WI38 (cell line): ENCODE results near the gene CLDN7.

ENCODE experiments used
- H3K4me3 ChIP-seq: 2 replicates; pipeline ENCODE4 v1.5.1; 2011; ENCODE audit warnings: low read depth, mild to moderate bottlenecking, control low read depth, low read length
- CTCF ChIP-seq: IDR thresholded peaks from 2 replicates; pipeline ENCODE4 v1.5.1; 2012; ENCODE audit warnings: low read depth, mild to moderate bottlenecking, control low read depth, low read length

CLDN7 gene

DNA sequence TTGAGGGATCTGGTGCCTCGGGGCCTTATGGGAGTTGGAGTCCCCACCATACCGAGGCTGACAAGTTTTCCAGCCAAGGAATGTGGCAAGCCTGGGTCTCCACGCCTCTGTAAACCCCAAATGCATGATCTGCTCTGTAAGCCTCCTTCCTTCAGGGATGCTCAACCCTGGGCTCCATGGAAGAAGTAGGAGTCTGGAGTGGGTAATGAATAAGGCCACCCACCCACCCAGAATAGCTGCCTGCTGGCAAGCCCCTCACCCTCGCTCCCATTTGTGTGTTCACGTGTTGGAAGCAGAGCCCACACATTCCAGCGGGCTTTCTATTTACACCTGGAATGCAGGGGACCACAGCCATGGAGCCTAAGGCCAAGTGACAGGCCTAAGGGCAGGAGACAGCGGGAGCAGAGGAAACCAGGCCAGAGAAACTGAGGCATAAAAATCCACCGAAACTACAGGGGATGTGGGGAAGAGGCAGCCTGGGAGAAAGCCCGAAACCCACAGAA lies 47.1 kb downstream of the CLDN7 start:
- peak overlapping the region; percentile 54 for H3K4me3 ChIP-seq

DNA sequence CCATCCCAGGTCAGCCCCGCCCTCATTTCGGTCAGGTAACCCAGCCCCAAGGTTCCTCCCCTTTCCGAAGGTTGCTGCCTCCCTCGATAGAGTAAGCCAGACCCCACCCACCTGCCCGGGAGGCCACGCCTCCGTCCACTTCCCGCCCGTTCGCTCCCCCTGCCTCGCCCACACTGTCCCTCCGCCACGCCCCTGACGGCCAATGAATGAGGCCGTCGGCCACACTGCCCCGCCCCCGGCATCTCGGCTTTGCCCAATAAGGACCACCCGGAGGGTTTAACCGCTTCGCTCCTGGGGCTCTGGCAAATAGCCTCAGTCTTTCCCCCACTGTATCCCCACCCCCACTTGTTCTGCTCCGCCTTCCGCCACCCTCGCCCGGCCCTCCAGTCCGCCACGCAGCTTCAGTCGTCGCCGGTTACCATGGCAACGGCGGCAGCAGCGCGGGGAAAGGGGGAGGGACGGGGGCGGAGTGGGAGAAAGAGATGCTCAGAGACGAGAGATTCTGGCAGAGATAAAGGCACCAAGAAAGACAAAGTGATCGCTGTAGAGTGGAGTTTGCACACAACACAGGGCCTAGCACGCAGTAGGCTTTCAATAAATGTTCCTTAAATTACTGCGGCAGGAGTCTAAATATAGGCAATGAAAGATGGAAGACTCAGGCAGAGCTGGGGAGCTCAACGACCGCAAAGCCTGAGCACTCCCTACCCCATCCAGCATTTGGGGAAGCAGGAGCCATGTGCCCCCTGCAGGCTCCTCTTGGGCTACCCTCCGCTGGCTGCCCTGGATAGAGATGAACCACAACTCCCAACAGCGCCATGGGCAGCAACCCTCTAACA lies 47.8 kb downstream of the CLDN7 start:
- TF ChIP-seq CTCF, result peak; percentile 51
- H3K4me3 ChIP-seq, result peak overlapping the region; percentile 54

More for the DNA sequence above, 47.1 kb downstream of the CLDN7 start:
- no peak for TF ChIP-seq CTCF

DNA sequence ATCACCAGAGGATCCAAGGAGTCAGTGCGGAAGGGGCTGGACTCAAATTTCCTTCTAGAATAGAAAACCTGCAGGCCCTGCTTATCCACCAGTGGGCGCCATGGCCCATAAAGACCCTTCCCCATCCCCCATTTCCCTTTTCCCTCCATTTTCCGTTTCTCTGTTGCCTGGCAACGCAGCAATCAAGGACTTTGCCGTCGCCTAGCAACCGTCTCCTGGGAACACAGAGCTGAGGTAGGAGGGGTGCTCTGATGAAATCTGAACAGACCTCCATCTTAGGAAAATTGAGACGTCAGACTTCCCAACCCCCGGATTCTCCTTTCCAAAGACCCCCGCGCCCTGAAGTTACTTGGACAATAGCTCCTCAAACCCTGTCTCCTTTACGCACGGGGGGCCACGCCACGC lies 48.4 kb downstream of the CLDN7 start:
- peak; percentile 34 for TF ChIP-seq CTCF

GRCh38 chr17:7211491-7212273 lies 50.6 kb downstream of the CLDN7 start:
- H3K4me3 ChIP-seq, result no peak overlapping the region
- TF ChIP-seq CTCF, result no peak

More for the DNA sequence above, 48.4 kb downstream of the CLDN7 start:
- peak overlapping the region; percentile 54 for H3K4me3 ChIP-seq
